H1 (cell line): Measurements from ENCODE around the gene ELF4. TPM values are rescaled to one million over a fixed set of nuclear protein-coding genes. Genes with fewer than 3 reads are reported as not detected.

Experiments used
- CTCF ChIA-PET: fragments of 300-600 bp; sonication (Branson Sonifier 250); formaldehyde crosslinking; loops from one replicate; lab custom pipeline; 2021; ENCODE audit not compliant: partially characterized antibody; lab: Charles Lee
- POLR2A ChIA-PET: fragments of 300-600 bp; sonication (Branson Sonifier 250); formaldehyde crosslinking; loops from one replicate; lab custom pipeline; 2021; ENCODE audit warnings: inconsistent platforms; ENCODE audit not compliant: partially characterized antibody; lab: Charles Lee
- DNase-seq, 2 experiments: peaks; one replicate each; pipeline versions ENCODE4 v3.0.0 to v3.0.0-alpha.2; 2010 to 2022; ENCODE audit warnings: low spot score in 2 of 2, low read depth in 1 of 2, mixed read lengths in 1 of 2
- FAIRE-seq: peaks from 2 replicates; lab custom pipeline; 2011; peaks lifted over from hg19 to GRCh38; lab: Jason Lieb, UNC
- H2AFZ ChIP-seq: 2 replicates; pipeline ENCODE4 v1.8.1; 2012; ENCODE audit warnings: low read length, inconsistent platforms
- H2AK5ac ChIP-seq: 2 replicates; pipeline ENCODE4 v1.6.1; 2013; ENCODE audit warnings: low read depth, low read length
- H2BK120ac ChIP-seq: replicated peaks from 2 replicates; pipeline ENCODE3; 2013; ENCODE audit warnings: low read depth, low read length, inconsistent platforms
- H2BK12ac ChIP-seq: 2 replicates; pipeline ENCODE4 v1.6.1; 2013; ENCODE audit warnings: low read depth, low read length
- H2BK15ac ChIP-seq: 2 replicates; pipeline ENCODE4 v1.6.1; 2013; ENCODE audit warnings: low read length
- H2BK20ac ChIP-seq: 2 replicates; pipeline ENCODE4 v1.6.1; 2013; ENCODE audit warnings: low read length
- H2BK5ac ChIP-seq: 2 replicates; pipeline ENCODE4 v1.6.1; 2013; ENCODE audit warnings: low read depth, low read length
- H3K14ac ChIP-seq: 2 replicates; pipeline ENCODE4 v1.6.1; 2013; ENCODE audit warnings: inconsistent platforms; ENCODE audit not compliant: insufficient read length
- H3K18ac ChIP-seq: 2 replicates; pipeline ENCODE4 v1.6.1; 2013; ENCODE audit warnings: low read length; ENCODE audit errors: extremely low read depth
- H3K23ac ChIP-seq: 2 replicates; pipeline ENCODE4 v1.6.1; 2013; ENCODE audit warnings: inconsistent platforms; ENCODE audit not compliant: insufficient read length
- H3K23me2 ChIP-seq: 2 replicates; pipeline ENCODE4 v1.6.1; 2013; ENCODE audit warnings: low read depth, low read length
- H3K27ac ChIP-seq: 2 replicates; pipeline ENCODE4 v1.6.1; 2011; ENCODE audit warnings: low read depth, low read length, inconsistent platforms
- H3K27me3 ChIP-seq, 4 experiments: replicated peaks in 1 of 4; 1 replicate in 1 of 4; 2 replicates in 3 of 4; pipeline versions ENCODE4 v1.6.1 to v1.8.1; 2011 to 2013; ENCODE audit warnings: low read length in 3 of 4, mild to moderate bottlenecking in 3 of 4, inconsistent platforms in 2 of 4, mixed read lengths in 2 of 4, moderate library complexity in 1 of 4; ENCODE audit not compliant: control insufficient read depth in 3 of 4, insufficient read depth in 3 of 4; ENCODE audit errors: extremely low read depth in 1 of 4
- H3K36me3 ChIP-seq, 4 experiments: 2 replicates each; pipeline versions ENCODE4 v1.6.1 to v1.8.1; 2011 to 2013; ENCODE audit warnings: mild to moderate bottlenecking in 4 of 4, low read length in 3 of 4, moderate library complexity in 2 of 4, control low read depth in 1 of 4, inconsistent platforms in 1 of 4; ENCODE audit not compliant: insufficient read depth in 4 of 4, control insufficient read depth in 2 of 4
- H3K4ac ChIP-seq: replicated peaks from 2 replicates; pipeline ENCODE3; 2013; ENCODE audit warnings: low read length, low read depth, mixed read lengths, inconsistent platforms; ENCODE audit not compliant: insufficient read length
- H3K4me1 ChIP-seq, 4 experiments: replicated peaks in 1 of 4; 1 replicate in 1 of 4; 2 replicates in 3 of 4; pipeline versions ENCODE4 v1.6.1 to v1.8.1; 2011 to 2013; ENCODE audit warnings: low read length in 3 of 4, inconsistent platforms in 2 of 4, mixed read lengths in 1 of 4; ENCODE audit not compliant: insufficient read depth in 4 of 4, control insufficient read depth in 3 of 4
- H3K4me2 ChIP-seq, 2 experiments: 2 replicates each; pipeline versions ENCODE4 v1.6.1 to v1.8.1; 2011 to 2013; ENCODE audit warnings: low read depth in 2 of 2, low read length in 2 of 2, control low read depth in 1 of 2, inconsistent platforms in 1 of 2, mild to moderate bottlenecking in 1 of 2; ENCODE audit not compliant: insufficient read depth in 1 of 2
- H3K4me3 ChIP-seq, 4 experiments: fragments of 200-600, 300-600 bp in 1 of 4; sonication (generic), shearing (Covaris generic), sonication (Bioruptor Twin) in 1 of 4; 2 replicates each; pipeline versions ENCODE4 v1.5.1 to v1.8.1; 2011 to 2016; ENCODE audit warnings: low read length in 4 of 4, low read depth in 3 of 4, control low read depth in 2 of 4, inconsistent platforms in 2 of 4, mild to moderate bottlenecking in 2 of 4, mixed read lengths in 1 of 4, moderate library complexity in 1 of 4; ENCODE audit not compliant: insufficient read depth in 2 of 4; ENCODE audit errors: extremely low read depth in 1 of 4
- H3K56ac ChIP-seq: replicated peaks from 2 replicates; pipeline ENCODE3; 2013; ENCODE audit warnings: low read depth, mild to moderate bottlenecking, mixed read lengths, low read length, inconsistent platforms; ENCODE audit not compliant: insufficient read length
- H3K79me1 ChIP-seq: 2 replicates; pipeline ENCODE4 v1.6.1; 2013; ENCODE audit warnings: low read depth, low read length, control low read depth
- H3K79me2 ChIP-seq, 2 experiments: 2 replicates each; pipeline versions ENCODE4 v1.6.1 to v1.8.1; 2012 to 2013; ENCODE audit warnings: low read length in 2 of 2, mild to moderate bottlenecking in 2 of 2, inconsistent platforms in 1 of 2; ENCODE audit not compliant: insufficient read depth in 2 of 2, control insufficient read depth in 1 of 2
- H3K9ac ChIP-seq, 4 experiments: replicated peaks in 1 of 4; 1 replicate in 1 of 4; 2 replicates in 3 of 4; pipeline versions ENCODE4 v1.6.1 to v1.8.1; 2011 to 2013; ENCODE audit warnings: low read depth in 3 of 4, low read length in 3 of 4, control low read depth in 2 of 4, mild to moderate bottlenecking in 2 of 4, moderate library complexity in 2 of 4, inconsistent platforms in 1 of 4; ENCODE audit errors: extremely low read depth in 1 of 4
- H3K9me3 ChIP-seq, 2 experiments: 2 replicates each; pipeline versions ENCODE4 v1.6.1 to v1.8.1; 2012 to 2013; ENCODE audit warnings: mild to moderate bottlenecking in 2 of 2, moderate library complexity in 2 of 2, control low read depth in 1 of 2, inconsistent platforms in 1 of 2, low read depth in 1 of 2, low read length in 1 of 2, mixed read lengths in 1 of 2; ENCODE audit not compliant: insufficient read depth in 2 of 2
- H4K20me1 ChIP-seq, 2 experiments: replicated peaks in 1 of 2; 2 replicates each; pipeline versions ENCODE3 to v1.8.1; 2011 to 2013; ENCODE audit warnings: inconsistent platforms in 2 of 2, low read length in 2 of 2, mild to moderate bottlenecking in 1 of 2; ENCODE audit not compliant: insufficient read depth in 2 of 2, control insufficient read depth in 1 of 2
- H4K5ac ChIP-seq: 2 replicates; pipeline ENCODE4 v1.6.1; 2013; ENCODE audit warnings: low read length, low read depth, mixed read lengths, inconsistent platforms; ENCODE audit not compliant: insufficient read length
- H4K8ac ChIP-seq: 2 replicates; pipeline ENCODE4 v1.8.0; 2013; ENCODE audit warnings: mild to moderate bottlenecking, moderate library complexity, low read length, inconsistent platforms; ENCODE audit not compliant: insufficient read depth; ENCODE audit errors: extremely low read depth
- H4K91ac ChIP-seq: replicated peaks from 2 replicates; pipeline ENCODE3; 2013; ENCODE audit warnings: low read length, mixed read lengths, inconsistent platforms; ENCODE audit not compliant: insufficient read length
- CBX5 ChIP-seq: fragments of 300-800, 300-1000 bp; sonication (generic); IDR thresholded peaks from 2 replicates; pipeline ENCODE4 v1.7.1; 2016; ENCODE audit warnings: antibody characterized with exemption, low read length, low read depth
- CEBPB ChIP-seq: IDR thresholded peaks from 2 replicates; pipeline ENCODE4 v1.6.1; 2012; ENCODE audit warnings: low read depth, low read length
- CREB1 ChIP-seq: IDR thresholded peaks from 2 replicates; pipeline ENCODE4 v1.6.1; 2012; ENCODE audit warnings: inconsistent platforms
- EP300 ChIP-seq, 2 experiments: IDR thresholded peaks; 1 replicate in 1 of 2; 2 replicates in 1 of 2; pipeline ENCODE4 v1.6.1; 2011 to 2012; ENCODE audit warnings: low read depth in 2 of 2, low read length in 2 of 2, mild to moderate bottlenecking in 2 of 2, borderline replicate concordance in 1 of 2, inconsistent platforms in 1 of 2, moderate library complexity in 1 of 2
- FOSL1 ChIP-seq: IDR thresholded peaks from 2 replicates; pipeline ENCODE4 v1.6.1; 2011; ENCODE audit warnings: mild to moderate bottlenecking, low read depth, low read length, moderate library complexity; ENCODE audit not compliant: insufficient read depth
- KDM1A ChIP-seq: fragments of 200-600, 300-600 bp; sonication (generic); IDR thresholded peaks from 2 replicates; pipeline ENCODE4 v1.7.1; 2016; ENCODE audit warnings: mild to moderate bottlenecking, low read length, borderline replicate concordance
- POLR2A ChIP-seq, 2 experiments: IDR thresholded peaks; 1 replicate in 1 of 2; 2 replicates in 1 of 2; pipeline ENCODE4 v1.6.1; 2011; ENCODE audit warnings: low read depth in 2 of 2, low read length in 2 of 2, mild to moderate bottlenecking in 2 of 2; ENCODE audit errors: control extremely low read depth in 1 of 2
- RFX5 ChIP-seq: IDR thresholded peaks from 2 replicates; pipeline ENCODE4 v1.6.1; 2011; ENCODE audit warnings: low read depth, low read length, improper control_type of control experiment, borderline replicate concordance
- RXRA ChIP-seq: IDR thresholded peaks from 2 replicates; pipeline ENCODE4 v1.6.1; 2011; ENCODE audit warnings: low read depth, mild to moderate bottlenecking, low read length, moderate library complexity; ENCODE audit not compliant: insufficient read depth
- SIRT6 ChIP-seq: IDR thresholded peaks from one replicate; pipeline ENCODE4 v1.7.1; 2012; ENCODE audit warnings: low read length, inconsistent platforms
- SIX5 ChIP-seq: IDR thresholded peaks from 2 replicates; pipeline ENCODE4 v1.6.1; 2011; ENCODE audit warnings: mild to moderate bottlenecking, low read depth, low read length
- SP4 ChIP-seq: IDR thresholded peaks from 2 replicates; pipeline ENCODE4 v1.6.1; 2012; ENCODE audit warnings: low read length, inconsistent platforms
- TAF1 ChIP-seq: IDR thresholded peaks from 2 replicates; pipeline ENCODE4 v1.6.1; 2011; ENCODE audit warnings: mild to moderate bottlenecking, low read depth, low read length
- TBP ChIP-seq: IDR thresholded peaks from 2 replicates; pipeline ENCODE4 v1.6.1; 2011; ENCODE audit warnings: low read depth, low read length, improper control_type of control experiment
- WGBS, 2 experiments: shearing (Covaris generic) in 1 of 2; methylation state at CpG; one replicate each; pipeline versions ENCODE4 v1.1.6 to v1.1.7; 2013 to 2015; ENCODE audit warnings: low lambda C conversion rate in 2 of 2, mixed read lengths in 2 of 2, inconsistent platforms in 1 of 2, low coverage in 1 of 2, missing lambda C conversion rate in 1 of 2; ENCODE audit not compliant: insufficient replicate concordance in 2 of 2, insufficient coverage in 1 of 2, insufficient read length in 1 of 2; ENCODE audit errors: extremely low coverage in 1 of 2, missing lambda C conversion rate in 1 of 2; 5-methylcytosine and 5-hydroxymethylcytosine counted together
- polyA plus RNA-seq, 7 experiments: library from polyadenylated mRNA; depleted of rRNA in 3 of 7; stranded (reverse) in 5 of 7; unstranded in 2 of 7; fragments of >200 nt in 5 of 7; fragments of 200-250 nt in 2 of 7; gene quantifications; 1 replicate in 5 of 7; 2 replicates in 1 of 7; 4 replicates in 1 of 7; pipeline versions ENCODE4 v1.2.1 to v1.2.3, GENCODE V29; 2011 to 2013; ENCODE audit warnings: missing spikeins in 2 of 7, mixed read lengths in 2 of 7
- total RNA-seq: library from RNA; stranded (reverse); fragmentation: NEBNext Ultra II Directional; extraction: Animal tissue kit (Norgen Biotek cat#: 25700); gene quantifications from 2 replicates; pipeline ENCODE4 v1.2.1, GENCODE V29; 2021
- TF ChIP-seq, protein P1 (sequence below): IDR thresholded peaks from 2 replicates; pipeline ENCODE4 v1.6.1; 2011; ENCODE audit warnings: low read depth, mild to moderate bottlenecking, low read length; ENCODE audit not compliant: insufficient read depth

The ELF4 gene
- total and polyA plus RNA-seq, 2 of the 8 experiments (the other 6 are each of a cell fraction or from before 2014, with no cell fraction given): 1.8 to 2.0 TPM

DNA sequence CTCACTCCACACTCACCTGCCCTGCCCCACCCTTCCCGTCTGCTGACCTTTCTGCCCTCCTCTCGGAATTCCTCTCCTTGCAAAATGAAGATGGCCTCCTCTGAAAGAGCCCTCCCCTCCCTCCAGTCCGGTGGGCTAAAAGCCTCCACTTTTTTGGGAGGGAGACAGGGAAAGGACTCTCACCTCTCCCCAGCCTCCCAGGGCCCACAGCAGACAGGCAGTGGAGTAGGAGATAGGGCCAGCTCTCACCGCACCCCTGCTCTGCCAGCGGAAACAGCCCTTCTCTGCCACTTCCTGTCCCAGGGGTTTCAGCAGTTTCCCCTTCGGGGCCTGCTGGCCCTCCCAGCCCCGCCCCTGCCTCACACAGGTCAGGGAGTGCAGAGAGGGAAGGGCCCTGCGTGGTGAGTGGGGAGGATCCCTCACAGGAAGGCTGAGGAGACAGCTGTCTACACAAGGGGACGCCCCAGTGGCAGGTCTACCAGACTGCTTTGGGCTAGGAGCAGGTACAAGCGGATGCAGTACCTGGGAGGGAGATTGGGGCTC lies 18.2 kb downstream of the ELF4 start:
- Histone ChIP-seq H4K5ac (no peak overlapping the region), H3K56ac (no peak overlapping the region), H3K4me2 (no peak overlapping the region), H2BK5ac (no peak overlapping the region), H3K9me3 (no peaks in the 10 kb centered on the region), H4K91ac (no peak overlapping the region), H3K9ac (no peak overlapping the region), H3K23ac (no peak overlapping the region), H4K8ac (peak overlapping the region; percentile 57; the same call in 1 of the 2 replicates), H3K79me2 (no peaks in the 10 kb centered on the region), H3K27me3 (no peaks in the 10 kb centered on the region), H2BK20ac (no peak overlapping the region), H4K20me1 (no peaks in the 10 kb centered on the region), H3K4ac (no peak overlapping the region), H3K14ac (no peak overlapping the region), H3K36me3 (no peaks in the 10 kb centered on the region), H3K4me1 (peaks cover 0 to 3% (median 0%) of the 10 kb centered on the region in 4 experiments; a peak in 1 of 7 replicates), H3K23me2 (no peaks in the 10 kb centered on the region), H3K18ac (no peak overlapping the region), H2AK5ac (no peak overlapping the region), H2BK120ac (no peak overlapping the region), H3K4me3 (no peak overlapping the region), H3K27ac (no peak overlapping the region), H3K79me1 (no peaks in the 10 kb centered on the region), H2AFZ (no peak overlapping the region), H2BK15ac (no peak overlapping the region), H2BK12ac (no peak overlapping the region)
- WGBS, 2 experiments: 49% methylated on average over 4 of the region's 10 CpGs; no CpG with 5 or more reads in 1 of the 2 experiments
- POLR2A ChIA-PET: no interaction called here
- DNase-seq (no peak), FAIRE-seq (no peak)
- CTCF ChIA-PET: no interaction called here
- TF ChIP-seq TBP: no peak
- TF ChIP-seq TAF1: no peak
- TF ChIP-seq RXRA: no peak
- no peak for TF ChIP-seq EP300 (IDR thresholded peaks at IDR 0.05; ENCODE audit: borderline replicate concordance in 1 of 2, low read depth in 2 of 2, low read length in 2 of 2)
- no peak for TF ChIP-seq KDM1A
- no peak for TF ChIP-seq POLR2A (IDR thresholded peaks at IDR 0.05; ENCODE audit: control extremely low read depth in 1 of 2, low read depth in 2 of 2, low read length in 2 of 2)
- no peak for TF ChIP-seq FOSL1
- TF ChIP-seq CEBPB: no peak
- TF ChIP-seq SP4: no peak
- TF ChIP-seq SIX5: no peak
- no peak for TF ChIP-seq CREB1
- TF ChIP-seq SIRT6: no peak
- no peak for TF ChIP-seq CBX5
- no peak for TF ChIP-seq RFX5
- TF ChIP-seq, protein P1, sequence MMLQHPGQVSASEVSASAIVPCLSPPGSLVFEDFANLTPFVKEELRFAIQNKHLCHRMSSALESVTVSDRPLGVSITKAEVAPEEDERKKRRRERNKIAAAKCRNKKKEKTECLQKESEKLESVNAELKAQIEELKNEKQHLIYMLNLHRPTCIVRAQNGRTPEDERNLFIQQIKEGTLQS: no peak
